Measurements from ENCODE around the gene DNAH12. TPM values are rescaled to one million over a fixed set of nuclear protein-coding genes. Genes with fewer than 3 reads are reported as not detected.
"Not testable (repeated sequence)": the region's sequence is repeated elsewhere in the genome, so short reads cannot be mapped to it uniquely, and the experiment has no call there.

The DNAH12 gene
- total and polyA plus RNA-seq, 2 of the 13 experiments (the other 11 are each of a cell fraction or from before 2014, with no cell fraction given) = 0.11 TPM

- CTCF ChIA-PET (ENCODE audit: low intra/inter-chr PET ratio, low total read pairs); H3K79me2 ChIP-seq (ENCODE audit: insufficient read depth, low read length); H3K9me3 ChIP-seq (ENCODE audit: low read length); POLR2A ChIA-PET; H3K4me2 ChIP-seq (ENCODE audit: low read depth, low read length); H3K36me3 ChIP-seq (replicated peaks in 1 of 2; ENCODE audit: control insufficient read depth in 1 of 2, insufficient read depth in 2 of 2, low read length in 2 of 2); H3K27ac ChIP-seq (ENCODE audit: extremely low read length, insufficient read depth, low read length); BruUV-seq (replicated peaks); H3K27me3 ChIP-seq (ENCODE audit: control insufficient read depth in 1 of 2, insufficient read depth in 2 of 2, low read length in 2 of 2); FAIRE-seq; H3K4me3 ChIP-seq (replicated peaks in 1 of 3; ENCODE audit: insufficient read depth in 1 of 3, low read depth in 2 of 3, low read length in 3 of 3); H3K9ac ChIP-seq (ENCODE audit: insufficient read depth, low read depth, low read length); H3K4me1 ChIP-seq (ENCODE audit: insufficient read depth, low read length); DNase-seq (ENCODE audit: low spot score); H2AFZ ChIP-seq (ENCODE audit: low read length); intact Hi-C loops (cut with micrococcal nuclease; ENCODE audit: unreplicated experiment); in situ Hi-C loops (cut with HindIII; ENCODE audit: extremely low pct_ligation_motif_present, low pct_unique_long_range_greater_than_20kb); H4K20me1 ChIP-seq (ENCODE audit: insufficient read depth, low read length); TF ChIP-seq FOXP1, SOX13, SOX6 (IDR thresholded peaks at IDR 0.05): not testable (repeated sequence)
- TF ChIP-seq RARA (CRISPR knock-in tag; IDR thresholded peaks at IDR 0.05) = peak; percentile 35
- TF ChIP-seq, protein P1, sequence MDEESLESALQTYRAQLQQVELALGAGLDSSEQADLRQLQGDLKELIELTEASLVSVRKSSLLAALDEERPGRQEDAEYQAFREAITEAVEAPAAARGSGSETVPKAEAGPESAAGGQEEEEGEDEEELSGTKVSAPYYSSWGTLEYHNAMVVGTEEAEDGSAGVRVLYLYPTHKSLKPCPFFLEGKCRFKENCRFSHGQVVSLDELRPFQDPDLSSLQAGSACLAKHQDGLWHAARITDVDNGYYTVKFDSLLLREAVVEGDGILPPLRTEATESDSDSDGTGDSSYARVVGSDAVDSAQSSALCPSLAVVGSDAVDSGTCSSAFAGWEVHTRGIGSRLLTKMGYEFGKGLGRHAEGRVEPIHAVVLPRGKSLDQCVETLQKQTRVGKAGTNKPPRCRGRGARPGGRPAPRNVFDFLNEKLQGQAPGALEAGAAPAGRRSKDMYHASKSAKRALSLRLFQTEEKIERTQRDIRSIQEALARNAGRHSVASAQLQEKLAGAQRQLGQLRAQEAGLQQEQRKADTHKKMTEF (CRISPR knock-in tag; IDR thresholded peaks at IDR 0.05) = peak; percentile 32; the same call in 1 of the 2 replicates
- peak; percentile 39; the same call in 1 of the 2 replicates for TF ChIP-seq SP5 (CRISPR knock-in tag; IDR thresholded peaks at IDR 0.05; ENCODE audit: borderline replicate concordance, low read depth)
- TF ChIP-seq BCL6 (CRISPR knock-in tag; IDR thresholded peaks at IDR 0.05) = peak; percentile 86
- 0 out of 2 replicates have a peak, but pooled peaks have one; percentile 29 for TF ChIP-seq FOXA3 (CRISPR knock-in tag; IDR thresholded peaks at IDR 0.05)
- TF ChIP-seq FOXP1 (CRISPR knock-in tag; IDR thresholded peaks at IDR 0.05) = 0 out of 2 replicates have a peak, but pooled peaks have one; percentile 26
- TF ChIP-seq NCOA2 (CRISPR knock-in tag; IDR thresholded peaks at IDR 0.05) = peak; percentile 33; the same call in 1 of the 2 replicates
- TF ChIP-seq GATAD2A (CRISPR knock-in tag; IDR thresholded peaks at IDR 0.05) = peak; percentile 52; the same call in 1 of the 2 replicates
- peak in 1 of 2 experiments; percentile 70; a peak in 2 of 4 replicates for TF ChIP-seq SOX13 (CRISPR knock-in tag; conservative IDR thresholded peaks at IDR 0.05 in 1 of 2, IDR thresholded peaks at IDR 0.05 in 1 of 2)
- TF ChIP-seq SOX5 (CRISPR knock-in tag; IDR thresholded peaks at IDR 0.05; ENCODE audit: borderline replicate concordance) = peak; percentile 26; the same call in 1 of the 2 replicates
- TF ChIP-seq ARID5B (CRISPR knock-in tag; IDR thresholded peaks at IDR 0.05) = peak; percentile 50; the same call in 1 of the 2 replicates
- TF ChIP-seq SOX6 (CRISPR knock-in tag; IDR thresholded peaks at IDR 0.05) = peak; percentile 15; the same call in 1 of the 2 replicates
- peak; percentile 60; the same call in 1 of the 2 replicates for TF ChIP-seq ZNF652 (CRISPR knock-in tag; IDR thresholded peaks at IDR 0.05; ENCODE audit: borderline replicate concordance, low read depth)
- TF ChIP-seq, protein P2, sequence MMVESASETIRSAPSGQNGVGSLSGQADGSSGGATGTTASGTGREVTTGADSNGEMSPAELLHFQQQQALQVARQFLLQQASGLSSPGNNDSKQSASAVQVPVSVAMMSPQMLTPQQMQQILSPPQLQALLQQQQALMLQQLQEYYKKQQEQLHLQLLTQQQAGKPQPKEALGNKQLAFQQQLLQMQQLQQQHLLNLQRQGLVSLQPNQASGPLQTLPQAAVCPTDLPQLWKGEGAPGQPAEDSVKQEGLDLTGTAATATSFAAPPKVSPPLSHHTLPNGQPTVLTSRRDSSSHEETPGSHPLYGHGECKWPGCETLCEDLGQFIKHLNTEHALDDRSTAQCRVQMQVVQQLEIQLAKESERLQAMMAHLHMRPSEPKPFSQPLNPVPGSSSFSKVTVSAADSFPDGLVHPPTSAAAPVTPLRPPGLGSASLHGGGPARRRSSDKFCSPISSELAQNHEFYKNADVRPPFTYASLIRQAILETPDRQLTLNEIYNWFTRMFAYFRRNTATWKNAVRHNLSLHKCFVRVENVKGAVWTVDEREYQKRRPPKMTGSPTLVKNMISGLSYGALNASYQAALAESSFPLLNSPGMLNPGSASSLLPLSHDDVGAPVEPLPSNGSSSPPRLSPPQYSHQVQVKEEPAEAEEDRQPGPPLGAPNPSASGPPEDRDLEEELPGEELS (CRISPR knock-in tag; IDR thresholded peaks at IDR 0.05) = peak; percentile 40; the same call in 1 of the 2 replicates
- peak; percentile 44; the same call in 1 of the 3 replicates for ATAC-seq
- WGBS (ENCODE audit: low lambda C conversion rate) = 3% methylated on average over 6 of the region's 7 CpGs
Observed at GRCh38 chr3:57339071-57339642, 205.0 kb downstream of the DNAH12 start.

All from HepG2 (cell line).